Tibial nerve (tissue), 3 donors: ENCODE results near the gene PCP4.

ENCODE experiments used
- CTCF ChIP-seq, 5 experiments: fragments of 200-600 bp in 3 of 5; fragments of 450-650 bp in 2 of 5; sonication (generic) in 3 of 5; IDR thresholded peaks; one replicate each; pipeline ENCODE4 v1.5.1; 2016 to 2019; ENCODE audit warnings: antibody characterized with exemption in 5 of 5, mild to moderate bottlenecking in 3 of 5, moderate library complexity in 2 of 5
- POLR2A ChIP-seq, 2 donors: fragments of 450-650 bp; IDR thresholded peaks; one replicate each; pipeline ENCODE4 v1.6.1; 2017; ENCODE audit warnings: antibody characterized with exemption in 2 of 2, mild to moderate bottlenecking in 2 of 2, moderate library complexity in 2 of 2

- TF ChIP-seq CTCF (IDR thresholded peaks at IDR 0.05) (no peak), POLR2A (IDR thresholded peaks at IDR 0.05) (no peak)
Measured at GRCh38 chr21:39952265-39952664, 85.0 kb downstream of the PCP4 start.
